Measurements from ENCODE around the gene ADGRA1. TPM values are rescaled to one million over a fixed set of nuclear protein-coding genes. Genes with fewer than 3 reads are reported as not detected.

The ADGRA1 gene
- total and polyA plus RNA-seq, 2 of the 8 experiments (the other 6 are each of a cell fraction or from before 2014, with no cell fraction given): 0.17 to 0.21 TPM

- Histone ChIP-seq H2BK15ac (ENCODE audit: low read length) (no peak overlapping the region), H2AFZ (ENCODE audit: low read length) (no peak overlapping the region), H3K79me1 (ENCODE audit: low read depth, low read length) (no peaks in the 10 kb centered on the region), H3K4me3 (ENCODE audit: extremely low read depth in 1 of 4, insufficient read depth in 2 of 4, low read depth in 3 of 4, low read length in 4 of 4) (no peak overlapping the region), H3K4me2 (ENCODE audit: insufficient read depth in 1 of 2, low read depth in 2 of 2, low read length in 2 of 2) (no peak overlapping the region), H4K20me1 (replicated peaks in 1 of 2; ENCODE audit: control insufficient read depth in 1 of 2, insufficient read depth in 2 of 2, low read length in 2 of 2) (peaks cover 0 to 8% of the 10 kb centered on the region in 2 experiments), H3K18ac (ENCODE audit: extremely low read depth, low read length) (no peak overlapping the region), H4K8ac (ENCODE audit: extremely low read depth, insufficient read depth, low read length) (no peak overlapping the region), H3K23me2 (ENCODE audit: low read depth, low read length) (0 out of 2 replicates have a peak, but pooled peaks cover 4% of the 10 kb centered on the region), H2BK12ac (ENCODE audit: low read depth, low read length) (peak overlapping the region; percentile 95; the same call in 1 of the 2 replicates), H4K5ac (ENCODE audit: insufficient read length, low read depth, low read length) (no peak overlapping the region), H3K23ac (ENCODE audit: insufficient read length) (no peak overlapping the region), H3K27me3 (replicated peaks in 1 of 4; ENCODE audit: control insufficient read depth in 3 of 4, extremely low read depth in 1 of 4, insufficient read depth in 3 of 4, low read length in 3 of 4) (no peaks in the 10 kb centered on the region), H3K4me1 (replicated peaks in 1 of 4; ENCODE audit: control insufficient read depth in 3 of 4, insufficient read depth in 4 of 4, low read length in 3 of 4) (no peaks in the 10 kb centered on the region; a peak in 1 of 7 replicates), H3K27ac (ENCODE audit: low read depth, low read length) (no peak overlapping the region), H2BK20ac (ENCODE audit: low read length) (no peak overlapping the region), H2AK5ac (ENCODE audit: low read depth, low read length) (no peak overlapping the region), H4K91ac (replicated peaks; ENCODE audit: insufficient read length, low read length) (no peak overlapping the region), H2BK120ac (replicated peaks; ENCODE audit: low read depth, low read length) (no peak overlapping the region), H3K14ac (ENCODE audit: insufficient read length) (no peak overlapping the region), H3K4ac (replicated peaks; ENCODE audit: insufficient read length, low read depth, low read length) (no peak overlapping the region), H3K9me3 (ENCODE audit: insufficient read depth in 2 of 2, low read depth in 1 of 2, low read length in 1 of 2) (peaks cover 0 to 5% of the 10 kb centered on the region in 2 experiments; a peak in 1 of 4 replicates), H3K79me2 (ENCODE audit: control insufficient read depth in 1 of 2, insufficient read depth in 2 of 2, low read length in 2 of 2) (no peaks in the 10 kb centered on the region), H3K56ac (replicated peaks; ENCODE audit: insufficient read length, low read depth, low read length) (no peak overlapping the region), H2BK5ac (ENCODE audit: low read depth, low read length) (peak overlapping the region; percentile 23; the same call in 1 of the 2 replicates), H3K9ac (replicated peaks in 1 of 4; ENCODE audit: extremely low read depth in 1 of 4, low read depth in 3 of 4, low read length in 3 of 4) (no peak overlapping the region), H3K36me3 (ENCODE audit: control insufficient read depth in 2 of 4, insufficient read depth in 4 of 4, low read length in 3 of 4) (no peaks in the 10 kb centered on the region)
- ChIA-PET CTCF (ENCODE audit: partially characterized antibody) (interaction anchor here (0.7 to 4.7 kb wide), 2 partner anchors 12 to 195 kb away, joined by 3 to 23 read pairs; no protein-coding TSS in a partner anchor), POLR2A (ENCODE audit: partially characterized antibody) (interaction anchor here (0.5 to 1.0 kb wide), 2 partner anchors 53 to 86 kb away, joined by 3 read pairs; no protein-coding TSS in a partner anchor)
- TF ChIP-seq EGR1 (IDR thresholded peaks at IDR 0.05; ENCODE audit: borderline replicate concordance, low read depth, low read length) (peak; percentile 66; the same call in 1 of the 2 replicates), TAF1 (IDR thresholded peaks at IDR 0.05; ENCODE audit: low read depth, low read length) (no peak), POLR2A (IDR thresholded peaks at IDR 0.05; ENCODE audit: control extremely low read depth in 1 of 2, low read depth in 2 of 2, low read length in 2 of 2) (no peak)
- 93% methylated on average over 26 of the region's 26 CpGs; no CpG with 5 or more reads in 1 of the 2 experiments for WGBS, 2 experiments (ENCODE audit: extremely low coverage in 1 of 2, insufficient coverage in 1 of 2, insufficient read length in 1 of 2, insufficient replicate concordance in 2 of 2, low coverage in 1 of 2, low lambda C conversion rate in 2 of 2, missing lambda C conversion rate in 1 of 2)
- no peak for FAIRE-seq
- no peak for DNase-seq (ENCODE audit: low read depth in 1 of 2, low spot score in 2 of 2)
Measured at GRCh38 chr10:133132473-133133291, 45.0 kb downstream of the ADGRA1 start.
